Stimulated activated CD8-positive, alpha-beta memory T cell treated with anti-CD3 and anti-CD28 coated beads, Interleukin-4, amount 100 ng/mL, for 1 hour (primary cell): ENCODE results near the gene POU4F2.

Source experiments
- DNase-seq, 2 donors: peaks; one replicate each; pipeline ENCODE4 v3.0.0-alpha.2; 2020; ENCODE audit warnings: low read depth in 2 of 2, low spot score in 1 of 2

Gene POU4F2

GRCh38 chr4:146638786-146639505, at the start of gene POU4F2:
POU4F2 (plus strand) TSS chr4:146638893; CDS start chr4:146639141, 248 bp downstream.
- DNase-seq, result no peak

GRCh38 chr4:146590801-146591200, 47.9 kb upstream of the POU4F2 start:
- DNase-seq, result no peak

GRCh38 chr4:146592019-146592418, 46.7 kb upstream of the POU4F2 start:
- no peak for DNase-seq

- DNase-seq, result no peak
These were observed 5.8 kb upstream of the POU4F2 start for GRCh38 chr4:146632770-146633470.

- DNase-seq, result no peak
These were observed 5.3 kb upstream of the POU4F2 start for GRCh38 chr4:146633471-146633800.

GRCh38 chr4:146634825-146635224, 3.9 kb upstream of the POU4F2 start:
- DNase-seq, result no peak

GRCh38 chr4:146637621-146638332, 916 bp upstream of the POU4F2 start:
- no peak for DNase-seq

GRCh38 chr4:146638333-146638785, 334 bp upstream of the POU4F2 start:
- DNase-seq, result no peak

GRCh38 chr4:146639506-146639932, 826 bp downstream of the POU4F2 start:
- no peak for DNase-seq

GRCh38 chr4:146640021-146640464, 1.4 kb downstream of the POU4F2 start:
- DNase-seq, result no peak

- no peak for DNase-seq
These were observed 1.9 kb downstream of the POU4F2 start for GRCh38 chr4:146640465-146641061.

GRCh38 chr4:146641762-146642161, 3.1 kb downstream of the POU4F2 start:
- DNase-seq, result no peak

- no peak for DNase-seq
These were observed 5.2 kb downstream of the POU4F2 start for GRCh38 chr4:146643812-146644401.

GRCh38 chr4:146645921-146646320, 7.2 kb downstream of the POU4F2 start:
- no peak for DNase-seq

GRCh38 chr4:146646593-146647325, 8.1 kb downstream of the POU4F2 start:
- DNase-seq, result no peak

GRCh38 chr4:146647615-146648460, 9.1 kb downstream of the POU4F2 start:
- no peak for DNase-seq

- DNase-seq, result no peak
These were observed 9.7 kb downstream of the POU4F2 start for GRCh38 chr4:146648461-146648783.

GRCh38 chr4:146649232-146649631, 10.5 kb downstream of the POU4F2 start:
- no peak for DNase-seq

- DNase-seq, result no peak
These were observed 11.3 kb downstream of the POU4F2 start for GRCh38 chr4:146650034-146650433.
